HG02759 (cell line): ENCODE data around the gene CCDC32.
A peak's percentile ranks its signal among the peaks of the same experiment; 100 is the strongest.
"Not testable (repeated sequence)": the region's sequence is repeated elsewhere in the genome, so short reads cannot be mapped to it uniquely, and the experiment has no call there.

ENCODE experiments used
- ATAC-seq: cut with Tn5 transposase; IDR thresholded peaks from one replicate; pipeline ENCODE4 v1.9.1; 2021; ENCODE audit warnings: mild to moderate bottlenecking, moderate library complexity; ENCODE audit not compliant: unreplicated experiment

Gene CCDC32, protein sequence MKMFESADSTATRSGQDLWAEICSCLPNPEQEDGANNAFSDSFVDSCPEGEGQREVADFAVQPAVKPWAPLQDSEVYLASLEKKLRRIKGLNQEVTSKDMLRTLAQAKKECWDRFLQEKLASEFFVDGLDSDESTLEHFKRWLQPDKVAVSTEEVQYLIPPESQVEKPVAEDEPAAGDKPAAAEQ

DNA sequence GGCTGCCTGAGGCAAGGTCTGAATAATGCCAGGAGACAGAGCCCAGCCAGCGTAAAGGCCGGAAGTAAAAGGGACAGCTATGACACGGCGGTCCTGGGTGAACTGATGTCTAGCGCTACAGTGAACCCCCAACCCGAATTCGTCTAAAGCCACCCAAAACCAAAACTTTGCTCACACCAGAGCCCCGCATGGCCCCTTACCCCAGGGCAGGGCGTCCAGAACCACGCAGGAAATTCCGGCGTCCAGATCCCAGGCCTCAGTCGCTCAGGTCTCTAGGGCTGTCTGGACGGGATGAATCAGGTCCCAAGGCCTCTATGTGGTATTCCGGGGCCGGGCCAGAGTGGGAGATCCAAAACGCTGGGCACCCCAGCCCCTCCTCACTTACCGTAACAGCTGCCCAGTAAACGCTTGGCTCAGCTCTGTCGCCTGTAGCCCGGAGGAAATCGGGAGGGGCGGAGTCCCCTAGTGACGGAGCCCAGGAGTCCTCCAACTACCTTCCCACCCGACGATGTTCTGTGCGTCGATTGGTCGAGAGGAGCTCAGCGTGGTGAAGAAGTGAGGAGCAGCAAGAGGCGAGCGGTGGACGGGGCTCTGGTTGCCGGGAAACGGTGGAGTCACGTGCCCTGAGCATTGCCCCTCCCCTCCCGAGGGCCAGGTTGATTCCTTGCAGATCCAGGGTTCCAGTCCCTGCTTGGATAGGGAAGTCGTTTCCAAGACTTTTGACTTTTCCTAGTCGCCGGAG lies at the start of gene CCDC32:
TSS of gene CCDC32 (minus strand) at position 452 of the 742 bp plus-strand sequence. CDS start 2,027 bp downstream, outside the sequence.
- peak; percentile 96 for ATAC-seq

- no peak for ATAC-seq
Measured at GRCh38 chr15:40613080-40613479, 48.2 kb upstream of the CCDC32 start.

DNA sequence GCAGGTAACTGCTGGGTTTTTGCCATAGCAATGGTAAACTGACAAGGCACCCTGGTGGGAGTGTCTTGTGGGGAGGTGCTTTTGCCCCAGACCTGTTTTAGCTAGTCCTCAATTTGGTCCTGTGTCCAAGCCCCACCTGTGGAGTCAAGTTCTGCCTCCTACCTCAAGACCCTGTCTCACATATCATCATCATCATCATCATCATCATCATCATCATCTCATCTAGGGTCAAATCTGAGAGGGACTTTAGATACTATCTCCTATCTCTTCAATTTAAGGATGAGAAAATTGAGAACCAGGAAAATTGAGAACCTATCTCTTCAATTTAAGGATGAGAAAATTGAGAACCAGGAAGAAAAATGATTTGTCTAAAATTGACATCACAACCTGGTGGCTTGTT lies 39.1 kb upstream of the CCDC32 start:
- no peak for ATAC-seq

DNA sequence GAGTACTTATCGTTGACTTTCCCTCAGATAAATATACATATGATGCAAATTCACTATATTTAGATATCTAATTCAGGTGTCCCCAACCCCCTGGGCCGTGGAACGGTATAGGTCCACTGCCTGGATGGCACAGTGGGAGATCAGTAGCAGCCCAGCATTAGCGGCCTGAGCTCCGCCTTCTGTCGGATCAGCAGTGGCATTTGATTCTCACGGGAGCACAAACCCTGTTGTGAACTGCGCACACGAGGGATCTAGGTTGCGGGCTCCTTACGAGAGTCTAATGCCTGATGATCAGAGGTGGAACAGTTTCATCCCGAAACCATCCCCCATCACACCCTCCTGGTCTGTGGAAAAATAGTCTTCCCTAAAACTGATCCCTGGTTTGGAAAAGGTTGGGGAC lies 36.1 kb upstream of the CCDC32 start:
- ATAC-seq: no peak

DNA sequence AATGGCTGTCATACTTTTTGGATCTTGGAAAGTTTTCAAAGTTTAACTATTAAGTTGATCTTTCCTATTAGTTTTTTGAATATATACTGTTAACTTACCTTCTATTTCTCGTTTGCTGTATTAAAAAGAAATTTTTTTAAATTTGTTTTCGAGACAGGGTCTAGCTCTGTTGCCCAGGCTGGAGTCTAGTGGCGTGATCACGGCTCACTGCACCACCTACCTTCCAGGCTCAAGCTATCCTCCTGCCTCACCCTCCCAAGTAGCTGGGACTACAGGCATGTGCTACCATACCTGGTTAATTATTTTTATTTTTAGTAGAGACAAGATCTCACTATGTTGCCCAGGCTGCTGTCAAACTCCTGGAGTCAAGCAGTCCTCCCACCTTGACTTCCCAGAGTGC lies 33.8 kb upstream of the CCDC32 start:
- ATAC-seq: no peak

DNA sequence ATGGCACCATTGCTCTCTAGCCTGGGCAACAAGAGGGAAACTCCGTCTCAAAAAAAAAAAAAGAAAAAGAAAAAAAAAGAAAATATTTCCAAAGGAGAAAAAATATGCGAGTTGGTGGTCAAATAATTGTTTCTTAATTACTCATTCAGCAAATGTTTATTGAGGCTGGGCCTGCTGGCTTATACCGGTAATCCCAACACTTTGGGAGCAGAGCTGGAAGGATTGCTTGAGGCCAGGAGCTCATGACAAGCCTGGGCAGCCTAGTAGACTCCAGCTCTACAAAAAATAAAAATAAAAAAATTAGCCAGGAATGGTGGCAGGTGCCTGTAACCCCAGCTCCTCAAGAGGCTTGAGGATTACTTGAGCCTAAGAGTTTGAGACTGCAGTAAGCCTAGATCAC lies 33.3 kb upstream of the CCDC32 start:
- ATAC-seq: no peak

GRCh38 chr15:40597024-40597423 lies 32.2 kb upstream of the CCDC32 start:
- ATAC-seq: no peak

DNA sequence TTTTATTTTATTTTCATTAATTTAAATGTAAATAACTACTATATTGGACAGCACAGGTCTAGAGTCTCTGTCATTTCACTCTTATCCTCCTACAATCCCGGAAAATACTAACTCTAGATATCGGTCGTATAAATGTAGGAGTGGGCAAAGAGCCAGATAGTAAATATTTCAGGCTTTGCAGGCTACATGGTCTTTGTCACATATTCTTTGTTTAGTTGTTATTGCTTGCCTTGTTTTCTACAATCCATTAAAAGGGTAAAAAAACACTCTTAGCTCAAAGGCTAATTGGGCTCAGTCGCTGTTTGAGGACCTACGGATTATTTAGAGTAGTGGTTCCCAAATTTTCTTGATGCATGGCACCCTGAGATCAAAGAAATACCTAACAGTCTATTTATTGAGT lies 30.9 kb upstream of the CCDC32 start:
- no peak for ATAC-seq

GRCh38 chr15:40595219-40595618 lies 30.4 kb upstream of the CCDC32 start:
- ATAC-seq: no peak

GRCh38 chr15:40594429-40594836 lies 29.6 kb upstream of the CCDC32 start:
- ATAC-seq: peak; percentile 60

- peak; percentile 77 for ATAC-seq
Measured at GRCh38 chr15:40593588-40594428, 29.0 kb upstream of the CCDC32 start, which contains the start of gene KNL1. Gene KNL1 (plus strand): TSS chr15:40594249. CDS start chr15:40602932, 8,683 bp downstream.

DNA sequence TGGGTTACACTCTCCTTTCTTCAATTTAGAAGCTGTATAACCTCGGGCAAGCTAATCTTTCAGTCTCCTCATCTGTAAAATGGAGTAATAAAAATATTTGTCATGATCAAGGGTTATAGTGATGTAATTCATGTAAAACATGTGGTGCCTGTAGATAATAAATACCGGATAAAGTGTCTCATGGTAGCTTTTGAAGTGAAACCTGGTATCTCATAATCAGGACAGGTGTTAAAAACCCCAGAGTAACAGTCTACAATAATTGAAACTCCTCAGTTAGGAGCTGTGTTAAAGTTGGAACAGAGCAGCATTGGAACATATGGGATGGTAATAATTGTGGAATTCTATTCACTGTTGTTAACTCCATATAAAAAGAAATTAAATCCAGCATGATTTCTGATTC lies 28.3 kb upstream of the CCDC32 start:
- ATAC-seq: no peak

- no peak for ATAC-seq
Measured at GRCh38 chr15:40591389-40591788, 26.5 kb upstream of the CCDC32 start.

- no peak for ATAC-seq
Measured at GRCh38 chr15:40590667-40591050, 25.8 kb upstream of the CCDC32 start.

DNA sequence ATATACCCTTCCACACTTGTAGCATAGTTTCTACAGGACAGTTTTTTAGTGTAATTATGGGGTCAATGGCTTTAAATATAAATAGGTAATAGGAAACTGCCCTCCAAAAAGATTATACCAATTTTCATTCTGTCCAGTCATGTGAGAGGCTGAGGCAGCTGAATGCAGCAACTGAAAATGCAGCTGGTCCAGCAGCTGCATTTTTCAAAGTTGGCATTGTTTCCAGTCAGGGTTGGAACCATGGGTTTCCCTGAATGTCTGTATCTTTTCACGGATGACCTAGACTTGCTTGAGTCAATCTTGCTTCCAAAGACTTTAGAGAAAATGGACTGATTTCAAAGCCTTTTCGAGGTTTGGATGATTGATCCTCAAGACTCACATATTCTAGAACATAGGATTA lies 19.3 kb upstream of the CCDC32 start:
- no peak for ATAC-seq

- ATAC-seq: no peak
Measured at GRCh38 chr15:40582726-40583246, 17.9 kb upstream of the CCDC32 start.

DNA sequence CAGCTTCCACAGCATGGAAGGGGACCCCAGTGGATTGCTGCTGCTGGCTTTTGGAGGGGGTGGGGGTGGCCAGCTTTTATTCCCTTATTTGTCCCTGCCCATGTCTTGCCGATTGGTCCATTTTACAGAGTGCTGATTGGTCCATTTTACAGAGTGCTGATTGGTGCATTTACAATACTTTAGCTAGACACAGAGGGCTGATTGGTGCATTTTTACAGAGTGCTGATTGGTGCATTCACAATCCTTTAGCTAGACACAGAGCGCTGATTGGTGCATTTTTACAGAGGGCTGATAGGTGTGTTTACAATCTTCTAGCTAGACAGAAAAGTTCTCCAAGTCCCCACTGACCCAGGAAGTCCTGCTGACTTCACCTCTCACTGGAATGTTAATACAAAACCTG lies 17.0 kb upstream of the CCDC32 start:
- not testable (repeated sequence) for ATAC-seq

DNA sequence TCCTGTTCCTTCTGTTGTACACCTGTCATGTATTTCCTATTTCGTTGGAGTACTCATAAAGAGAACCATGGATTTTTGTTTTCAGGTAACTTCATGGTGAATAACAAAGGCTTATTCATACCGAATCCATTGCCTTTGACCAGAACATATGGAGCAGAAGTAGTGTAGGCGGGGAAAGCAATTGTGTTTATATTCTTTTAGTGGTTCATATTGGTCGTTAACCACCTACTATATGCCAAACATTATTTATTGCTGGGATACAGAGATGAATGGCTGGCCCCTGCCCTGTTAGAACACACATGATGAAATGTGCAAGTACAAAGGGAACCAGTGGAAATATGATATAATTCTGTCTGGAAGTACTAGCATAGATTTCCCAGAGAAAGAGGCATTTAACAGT lies 14.1 kb upstream of the CCDC32 start:
- no peak for ATAC-seq

DNA sequence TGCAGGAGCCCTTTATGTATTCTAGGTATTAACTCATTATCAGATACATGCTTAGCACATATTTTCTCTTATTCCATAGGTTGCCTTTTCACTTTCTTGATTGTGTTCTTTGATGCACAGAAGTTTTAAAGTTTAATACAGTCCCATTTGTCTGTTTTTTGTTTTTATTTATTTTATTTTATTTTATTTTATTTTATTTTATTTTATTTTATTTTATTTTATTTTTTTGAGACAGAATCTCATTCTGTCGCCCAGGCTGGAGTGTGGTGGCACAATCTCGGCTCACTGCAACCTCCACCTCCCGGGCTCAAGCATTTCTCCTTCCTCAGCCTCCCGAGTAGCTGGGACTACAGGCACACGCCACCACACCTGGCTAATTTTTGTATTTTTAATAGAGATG lies 12.1 kb upstream of the CCDC32 start:
- not testable (repeated sequence) for ATAC-seq

DNA sequence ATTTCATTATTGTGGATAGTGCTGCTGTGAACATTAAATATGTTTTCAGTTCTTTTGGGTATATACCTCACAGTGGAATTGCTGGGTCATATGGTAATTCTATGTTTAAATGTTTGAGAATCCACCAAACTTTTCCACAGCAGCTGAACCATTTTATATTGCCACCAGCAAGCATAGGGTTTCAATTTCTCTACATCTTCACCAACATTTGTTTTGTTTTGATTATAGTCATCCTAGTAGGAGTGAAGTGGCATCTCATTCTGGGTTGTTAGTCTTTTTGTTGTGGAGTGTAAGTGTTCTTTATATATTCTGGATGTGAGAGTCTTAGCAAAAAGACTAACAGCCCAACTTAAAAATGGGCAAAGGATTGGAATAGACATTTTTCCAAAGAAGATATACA lies 10.3 kb upstream of the CCDC32 start:
- no peak for ATAC-seq
